ENCODE data around the gene MAN2A2. TPM values are rescaled to one million over a fixed set of nuclear protein-coding genes. Genes with fewer than 3 reads are reported as not detected.
"Not testable (repeated sequence)": the region's sequence is repeated elsewhere in the genome, so short reads cannot be mapped to it uniquely, and the experiment has no call there.

The MAN2A2 gene
- total RNA-seq, 4 donors from 2014 or later, result 56.8 to 124 (median 92.4) TPM

- intact Hi-C loops (cut with DNase I; ENCODE audit: low total_unique reads) (no loop called here), in situ Hi-C loops (cut with MboI; ENCODE audit: low sequenced_read_pairs in 4 of 4) (no loop called here)
- peaks cover 14 to 33% of the 10 kb centered on the region in 2 donors for H3K4me1 ChIP-seq
- H3K27ac ChIP-seq, result peak overlapping the region in 2 of 4 donors; percentile 58 to 91
- no peaks in the 10 kb centered on the region for H3K27me3 ChIP-seq
- no peak for ATAC-seq
- H3K4me3 ChIP-seq, result no peak overlapping the region
- H3K9me3 ChIP-seq, result no peaks in the 10 kb centered on the region
- DNase-seq, result no peak
- TF ChIP-seq CTCF (IDR thresholded peaks at IDR 0.05 in 4 of 5, conservative IDR thresholded peaks at IDR 0.05 in 1 of 5) (no peak), POLR2A (IDR thresholded peaks at IDR 0.05) (no peak)
- peaks cover 0 to 64% of the 10 kb centered on the region in 2 donors for H3K36me3 ChIP-seq
Observed at GRCh38 chr15:90918835-90919234, 15.7 kb downstream of the MAN2A2 start.

- Histone ChIP-seq H3K4me1 (peaks cover 0 to 4% of the 10 kb centered on the region in 2 donors), H3K36me3 (peaks cover 0 to 51% of the 10 kb centered on the region in 2 donors), H3K9me3 (no peaks in the 10 kb centered on the region), H3K27ac (peak overlapping the region in 1 of 4 donors; percentile 48), H3K4me3 (no peak overlapping the region), H3K27me3 (no peaks in the 10 kb centered on the region)
- DNase-seq, result no peak
- in situ Hi-C loops (cut with MboI; ENCODE audit: low sequenced_read_pairs in 4 of 4) (no loop called here), intact Hi-C loops (cut with DNase I; ENCODE audit: low total_unique reads) (no loop called here)
- no peak for ATAC-seq
- TF ChIP-seq CTCF (IDR thresholded peaks at IDR 0.05 in 4 of 5, conservative IDR thresholded peaks at IDR 0.05 in 1 of 5), result no peak
- no peak for TF ChIP-seq POLR2A (IDR thresholded peaks at IDR 0.05)
Observed at GRCh38 chr15:90921887-90922286, 18.8 kb downstream of the MAN2A2 start.

- H3K9me3 ChIP-seq; H3K4me3 ChIP-seq; in situ Hi-C loops (cut with MboI; ENCODE audit: low sequenced_read_pairs in 4 of 4); intact Hi-C loops (cut with DNase I; ENCODE audit: low total_unique reads); DNase-seq; H3K4me1 ChIP-seq; H3K27me3 ChIP-seq: not testable (repeated sequence)
- H3K27ac ChIP-seq, result peak overlapping the region in 1 of 4 donors; percentile 48
- ATAC-seq, result peak in 1 of 2 donors; percentile 49
- H3K36me3 ChIP-seq, result peaks cover 0 to 47% of the 10 kb centered on the region in 2 donors
Observed at GRCh38 chr15:90922712-90923322, 19.7 kb downstream of the MAN2A2 start.

DNA sequence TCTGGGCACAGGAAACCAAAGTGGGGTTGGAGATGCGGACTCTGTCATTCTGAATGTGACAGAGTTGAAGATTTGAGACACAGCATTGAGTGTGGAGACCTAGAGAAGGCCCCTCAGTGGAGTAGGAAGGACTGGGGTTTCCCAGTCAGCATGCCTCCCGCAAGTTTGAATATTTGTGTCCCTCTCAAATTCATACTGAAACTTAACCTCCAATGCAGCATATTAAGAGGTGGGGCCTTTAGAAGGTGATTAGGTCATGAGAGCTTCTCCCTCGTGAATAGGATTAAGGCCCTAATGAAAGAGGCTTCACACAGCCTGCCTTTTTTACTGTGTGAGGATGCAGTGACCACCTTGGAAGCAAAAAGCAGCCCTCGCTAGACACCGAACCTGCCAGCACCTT lies 21.3 kb downstream of the MAN2A2 start:
- H3K36me3 ChIP-seq, result peaks cover 0 to 31% of the 10 kb centered on the region in 2 donors
- H3K4me3 ChIP-seq, result no peak overlapping the region
- DNase-seq (no peak), ATAC-seq (no peak)
- H3K4me1 ChIP-seq, result peaks cover 4 to 5% of the 10 kb centered on the region in 2 donors
- in situ Hi-C loops (cut with MboI; ENCODE audit: low sequenced_read_pairs in 4 of 4) (no loop called here), intact Hi-C loops (cut with DNase I; ENCODE audit: low total_unique reads) (no loop called here)
- no peaks in the 10 kb centered on the region for H3K27me3 ChIP-seq
- H3K27ac ChIP-seq, result no peak overlapping the region
- no peaks in the 10 kb centered on the region for H3K9me3 ChIP-seq
- TF ChIP-seq CTCF (IDR thresholded peaks at IDR 0.05 in 4 of 5, conservative IDR thresholded peaks at IDR 0.05 in 1 of 5) (no peak), POLR2A (IDR thresholded peaks at IDR 0.05) (no peak)

- in situ Hi-C loops (cut with MboI; ENCODE audit: low sequenced_read_pairs in 4 of 4); H3K27me3 ChIP-seq; H3K4me3 ChIP-seq; H3K27ac ChIP-seq; H3K9me3 ChIP-seq; DNase-seq; ATAC-seq; H3K36me3 ChIP-seq; intact Hi-C loops (cut with DNase I; ENCODE audit: low total_unique reads): not testable (repeated sequence)
- peaks cover 18 to 19% of the 10 kb centered on the region in 2 donors for H3K4me1 ChIP-seq
Observed at GRCh38 chr15:90926766-90927165, 23.7 kb downstream of the MAN2A2 start.

- intact Hi-C loops (cut with DNase I; ENCODE audit: low total_unique reads), result loop anchor here (1.0 kb wide), 1 partner anchor 12 kb away; no protein-coding TSS in a partner anchor
- DNase-seq; ATAC-seq; in situ Hi-C loops (cut with MboI; ENCODE audit: low sequenced_read_pairs in 4 of 4); H3K36me3 ChIP-seq; H3K4me3 ChIP-seq; H3K9me3 ChIP-seq; H3K27me3 ChIP-seq: not testable (repeated sequence)
- peaks cover 24 to 29% of the 10 kb centered on the region in 2 donors for H3K4me1 ChIP-seq
- peak overlapping the region in 1 of 4 donors; percentile 90 for H3K27ac ChIP-seq
Observed at GRCh38 chr15:90928106-90928505, 25.0 kb downstream of the MAN2A2 start.
